Measurements from ENCODE around the gene RANBP3. TPM values are rescaled to one million over a fixed set of nuclear protein-coding genes. Genes with fewer than 3 reads are reported as not detected.

RANBP3 gene
- total and polyA plus RNA-seq, 8 donors, result 64.6 to 91.9 (median 77.1) TPM

GRCh38 chr19:5960005-5961001, 17.6 kb downstream of the RANBP3 start:
- H3K36me3 ChIP-seq, result peaks cover 0 to 7% of the 10 kb centered on the region in 2 donors
- no peak for DNase-seq
- H3K4me3 ChIP-seq, result no peak overlapping the region
- intact Hi-C loops (cut with DNase I), result no loop called here
- peaks cover 33 to 86% of the 10 kb centered on the region in 2 donors for H3K4me1 ChIP-seq
- peak; percentile 4 for ATAC-seq
- peak overlapping the region; percentile 80 to 86 for H3K27ac ChIP-seq
- TF ChIP-seq, protein P1, sequence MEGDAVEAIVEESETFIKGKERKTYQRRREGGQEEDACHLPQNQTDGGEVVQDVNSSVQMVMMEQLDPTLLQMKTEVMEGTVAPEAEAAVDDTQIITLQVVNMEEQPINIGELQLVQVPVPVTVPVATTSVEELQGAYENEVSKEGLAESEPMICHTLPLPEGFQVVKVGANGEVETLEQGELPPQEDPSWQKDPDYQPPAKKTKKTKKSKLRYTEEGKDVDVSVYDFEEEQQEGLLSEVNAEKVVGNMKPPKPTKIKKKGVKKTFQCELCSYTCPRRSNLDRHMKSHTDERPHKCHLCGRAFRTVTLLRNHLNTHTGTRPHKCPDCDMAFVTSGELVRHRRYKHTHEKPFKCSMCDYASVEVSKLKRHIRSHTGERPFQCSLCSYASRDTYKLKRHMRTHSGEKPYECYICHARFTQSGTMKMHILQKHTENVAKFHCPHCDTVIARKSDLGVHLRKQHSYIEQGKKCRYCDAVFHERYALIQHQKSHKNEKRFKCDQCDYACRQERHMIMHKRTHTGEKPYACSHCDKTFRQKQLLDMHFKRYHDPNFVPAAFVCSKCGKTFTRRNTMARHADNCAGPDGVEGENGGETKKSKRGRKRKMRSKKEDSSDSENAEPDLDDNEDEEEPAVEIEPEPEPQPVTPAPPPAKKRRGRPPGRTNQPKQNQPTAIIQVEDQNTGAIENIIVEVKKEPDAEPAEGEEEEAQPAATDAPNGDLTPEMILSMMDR (IDR thresholded peaks at IDR 0.05), result no peak
- no peaks in the 10 kb centered on the region for H3K27me3 ChIP-seq
- no peaks in the 10 kb centered on the region for H3K9me3 ChIP-seq

DNA sequence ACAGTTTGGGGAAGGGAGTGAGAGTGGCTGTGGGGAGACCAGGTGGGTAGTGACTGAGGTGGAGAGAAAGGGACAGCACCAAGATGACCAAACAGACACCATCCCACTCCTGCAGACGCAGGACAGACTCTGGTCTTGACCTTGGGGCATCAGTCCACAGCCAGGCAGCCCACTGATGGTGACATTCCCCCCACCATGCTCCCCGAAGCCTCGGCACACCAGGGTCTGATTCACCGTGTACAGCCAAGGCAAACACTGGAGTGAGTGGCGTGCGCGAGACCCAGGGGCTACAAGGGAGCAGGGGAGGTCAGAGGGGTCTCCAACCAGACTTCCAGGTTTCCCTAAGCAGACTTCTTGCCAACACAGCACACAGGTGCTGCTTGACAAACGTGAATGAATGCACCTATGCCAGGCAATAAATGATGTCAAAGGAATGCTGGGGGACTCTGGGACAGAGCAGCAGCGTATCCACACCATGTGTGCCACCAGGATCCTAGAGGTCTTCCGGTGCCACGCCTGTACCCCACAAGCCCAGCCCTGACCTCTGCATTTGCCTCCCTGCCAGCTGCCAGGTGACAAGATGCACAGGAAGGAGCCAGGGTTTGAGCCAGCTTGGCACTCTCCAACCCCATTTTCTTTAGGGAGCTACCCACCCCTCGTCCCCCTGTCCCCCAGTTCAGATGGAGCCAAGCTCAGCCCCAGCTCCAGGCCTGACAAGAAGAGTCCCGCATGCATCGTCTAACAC, 18.5 kb downstream of the RANBP3 start:
- DNase-seq, result no peak
- Histone ChIP-seq H3K27ac (peak overlapping the region in 1 of 2 donors; percentile 80), H3K27me3 (no peaks in the 10 kb centered on the region), H3K9me3 (no peaks in the 10 kb centered on the region), H3K4me3 (no peak overlapping the region), H3K4me1 (peaks cover 42 to 88% of the 10 kb centered on the region in 2 donors), H3K36me3 (peaks cover 0 to 7% of the 10 kb centered on the region in 2 donors)
- ATAC-seq, result no peak
- intact Hi-C loops (cut with DNase I), result no loop called here
- TF ChIP-seq, protein P1 (IDR thresholded peaks at IDR 0.05), result no peak

GRCh38 chr19:5958851-5959122, 19.2 kb downstream of the RANBP3 start:
- no peak for DNase-seq
- peaks cover 48 to 88% of the 10 kb centered on the region in 2 donors for H3K4me1 ChIP-seq
- TF ChIP-seq, protein P1 (IDR thresholded peaks at IDR 0.05), result no peak

GRCh38 chr19:5958074-5958850, 19.7 kb downstream of the RANBP3 start:
- TF ChIP-seq, protein P1 (IDR thresholded peaks at IDR 0.05), result no peak
- intact Hi-C loops (cut with DNase I), result no loop called here
- no peaks in the 10 kb centered on the region for H3K27me3 ChIP-seq
- no peak overlapping the region for H3K27ac ChIP-seq
- peaks cover 54 to 88% of the 10 kb centered on the region in 2 donors for H3K4me1 ChIP-seq
- H3K4me3 ChIP-seq, result no peak overlapping the region
- H3K9me3 ChIP-seq, result no peaks in the 10 kb centered on the region
- DNase-seq (no peak), ATAC-seq (no peak)
- H3K36me3 ChIP-seq, result peaks cover 0 to 7% of the 10 kb centered on the region in 2 donors

More at GRCh38 chr19:5958851-5959122, 19.2 kb downstream of the RANBP3 start:
- no peaks in the 10 kb centered on the region for H3K27me3 ChIP-seq
- intact Hi-C loops (cut with DNase I), result no loop called here
- no peak overlapping the region for H3K27ac ChIP-seq
- ATAC-seq, result no peak
- H3K4me3 ChIP-seq, result no peak overlapping the region
- H3K9me3 ChIP-seq, result no peaks in the 10 kb centered on the region
- peaks cover 0 to 7% of the 10 kb centered on the region in 2 donors for H3K36me3 ChIP-seq
